Inflammatory macrophage treated with lipopolysaccharide for 1 hour (primary cell): ENCODE data around the gene HTRA1.

Source experiments
- DNase-seq, 2 donors: peaks; one replicate each; pipeline ENCODE4 v3.0.0-alpha.2; 2020 to 2022

The HTRA1 gene

DNA sequence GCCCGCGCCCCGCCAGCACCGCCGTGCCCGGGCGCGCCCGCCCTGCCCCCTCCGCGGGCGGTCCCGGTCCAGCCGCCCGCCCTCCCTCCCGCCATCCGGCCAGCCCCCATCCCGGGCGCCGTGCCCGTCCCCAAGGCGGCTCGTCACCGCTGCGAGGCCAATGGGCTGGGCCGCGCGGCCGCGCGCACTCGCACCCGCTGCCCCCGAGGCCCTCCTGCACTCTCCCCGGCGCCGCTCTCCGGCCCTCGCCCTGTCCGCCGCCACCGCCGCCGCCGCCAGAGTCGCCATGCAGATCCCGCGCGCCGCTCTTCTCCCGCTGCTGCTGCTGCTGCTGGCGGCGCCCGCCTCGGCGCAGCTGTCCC, at the start of gene HTRA1:
Gene HTRA1, plus strand, starts transcription at position 187 of the 362 bp plus-strand sequence. Its CDS starts 100 bp downstream, at position 287.
- no peak for DNase-seq

DNA sequence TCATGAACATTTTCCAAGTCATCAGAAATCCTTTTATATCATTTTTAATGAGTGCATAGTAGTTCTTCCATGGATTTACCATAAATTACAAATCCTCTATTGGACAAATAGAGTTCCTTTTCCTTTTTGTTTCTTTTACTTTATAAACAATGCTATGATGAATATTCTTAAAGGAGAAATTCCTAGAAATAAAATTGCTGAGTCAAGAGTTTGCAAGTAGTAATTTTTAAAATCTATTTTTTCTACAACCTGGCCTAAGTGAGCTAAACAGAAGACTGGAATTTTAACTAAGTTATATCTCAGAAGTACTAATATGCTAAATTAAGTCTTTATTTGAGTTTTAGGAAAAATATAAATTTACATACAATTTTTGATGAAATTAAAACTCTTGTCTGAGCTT, 48.0 kb upstream of the HTRA1 start:
- DNase-seq, result no peak

DNA sequence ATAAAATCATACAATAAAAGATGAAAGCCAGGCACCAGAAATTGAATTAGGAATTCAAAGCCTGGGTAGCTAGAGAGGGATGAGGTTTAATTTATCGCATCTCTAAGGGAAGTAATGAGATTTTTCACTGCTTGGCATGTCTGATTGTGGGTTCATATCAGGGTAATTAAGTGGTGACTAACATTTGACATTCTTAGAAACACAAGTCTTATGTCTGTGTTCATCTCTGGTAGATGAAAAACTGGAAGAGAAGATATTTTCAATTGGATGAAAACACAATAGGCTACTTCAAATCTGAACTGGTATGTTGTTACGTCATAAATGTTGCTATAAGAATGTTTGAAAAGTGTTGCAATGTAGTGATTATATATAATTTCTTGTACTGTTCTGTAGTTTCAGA, 43.7 kb upstream of the HTRA1 start:
- peak in 1 of 2 donors; percentile 7 for DNase-seq

DNA sequence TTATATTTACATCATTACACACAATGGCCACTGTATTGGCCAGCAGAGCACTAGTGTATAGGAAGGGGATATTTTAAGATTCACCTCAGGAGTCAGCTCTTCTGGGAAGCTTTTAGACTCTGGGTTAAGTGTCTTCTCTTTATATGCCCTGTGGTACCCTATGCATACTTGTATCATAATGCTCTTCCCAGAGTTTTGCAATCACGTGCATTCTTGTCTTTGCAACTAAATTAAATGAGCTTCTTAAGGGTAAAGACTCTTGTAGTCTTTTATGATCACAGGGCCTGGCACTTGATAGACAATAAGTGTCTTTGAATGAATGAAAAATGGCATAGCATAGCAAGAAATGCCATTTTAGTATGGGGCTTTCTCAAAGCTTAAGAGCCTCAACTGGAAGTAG, 42.3 kb upstream of the HTRA1 start:
- DNase-seq, result peak; percentile 77 to 83

DNA sequence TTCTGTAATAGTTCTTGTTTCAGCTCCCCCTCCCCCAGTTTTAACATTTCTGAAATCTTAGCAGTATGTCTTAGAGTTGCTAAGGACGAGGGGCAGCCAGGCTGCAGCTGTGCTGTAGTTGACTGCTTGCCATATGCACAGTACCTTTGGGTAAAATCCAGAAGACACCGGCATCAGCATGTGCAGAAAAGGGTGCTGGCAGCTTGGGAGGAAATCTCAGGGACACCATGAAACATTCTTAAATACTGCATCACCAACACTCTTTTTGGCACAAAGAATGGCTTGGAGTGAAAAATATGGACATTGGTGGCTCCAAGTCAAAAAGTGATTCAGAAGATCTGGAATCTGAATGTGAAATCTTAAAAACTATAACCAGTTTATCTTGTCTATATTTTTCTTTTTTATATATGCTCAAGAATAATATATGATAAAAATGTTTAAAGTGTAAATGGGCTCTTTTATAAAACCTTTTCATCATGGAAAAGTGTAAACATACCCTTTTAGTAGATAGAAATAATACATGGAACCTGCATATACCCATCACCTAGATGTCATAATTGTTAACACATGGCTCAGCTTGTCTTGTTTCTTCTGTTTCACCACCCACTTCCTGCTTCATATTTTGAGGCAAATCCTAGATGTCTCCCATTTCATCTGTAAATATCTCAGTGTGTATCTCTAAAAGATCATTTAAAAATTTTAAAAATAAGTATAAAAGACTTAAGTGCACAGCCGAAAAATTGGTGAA, 41.3 kb upstream of the HTRA1 start:
- peak in 1 of 2 donors; percentile 22 for DNase-seq

DNA sequence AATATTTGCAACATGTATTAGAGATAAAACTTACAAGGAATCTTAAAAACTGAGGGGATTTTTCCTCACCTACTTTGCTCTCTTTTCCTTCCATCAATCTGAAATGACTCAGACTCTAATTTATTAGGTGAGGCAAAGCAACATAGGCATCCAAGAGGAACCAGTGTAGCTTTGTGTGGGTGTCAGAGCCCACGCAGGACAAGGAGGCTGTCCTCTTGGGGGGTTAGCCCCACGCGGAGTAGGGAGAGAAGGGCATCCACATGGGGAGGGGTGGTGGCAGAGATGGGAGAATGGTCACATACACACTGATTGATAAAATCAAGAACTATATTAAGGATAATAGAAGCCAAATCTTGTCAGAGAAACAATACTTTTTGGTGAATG, 40.7 kb upstream of the HTRA1 start:
- DNase-seq, result peak in 1 of 2 donors; percentile 23

DNA sequence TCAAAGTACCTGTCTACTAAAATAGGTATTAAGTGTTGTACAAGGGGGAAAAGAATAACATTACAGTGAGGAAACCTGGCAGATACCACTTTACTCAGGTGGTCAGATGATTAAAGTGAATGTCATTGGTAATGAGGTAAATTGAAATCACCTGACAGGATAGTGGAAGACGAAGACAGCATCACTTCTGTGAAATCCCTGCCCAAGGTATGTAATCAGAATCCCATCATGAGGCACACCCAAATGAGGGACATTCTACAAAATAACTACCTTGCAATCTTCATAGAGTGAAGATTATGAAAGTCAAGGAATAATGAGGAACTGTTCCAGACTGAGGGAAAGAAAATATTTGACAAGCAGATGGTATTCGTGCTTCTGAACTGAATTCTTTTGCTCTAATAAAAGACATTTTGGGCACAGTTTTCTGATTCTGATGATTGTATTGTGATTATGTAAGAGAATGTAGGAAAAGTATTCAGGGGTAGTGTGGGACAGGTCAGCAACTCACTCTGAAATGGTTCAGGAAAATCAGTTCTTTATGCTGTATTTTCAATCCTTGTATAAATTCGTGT, 40.2 kb upstream of the HTRA1 start:
- peak; percentile 16 to 44 for DNase-seq

DNA sequence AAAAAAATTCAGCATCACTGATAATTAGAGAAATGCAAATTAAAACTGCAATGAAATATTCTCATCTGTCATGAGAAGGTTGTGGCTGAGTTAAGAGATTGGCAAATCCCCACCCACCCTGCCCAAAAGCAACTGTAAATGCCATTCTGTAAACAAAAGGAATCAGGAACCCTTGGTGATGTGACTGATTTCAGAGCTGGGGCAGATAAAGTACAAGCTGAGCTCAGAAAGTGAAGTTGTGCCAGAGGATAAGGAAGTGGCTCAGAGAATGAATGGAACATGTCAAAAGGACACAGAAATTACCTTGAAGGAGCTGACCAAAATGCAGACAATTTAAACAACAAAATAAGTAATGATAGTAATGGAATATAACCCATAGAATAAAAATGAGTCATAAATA, 39.6 kb upstream of the HTRA1 start:
- DNase-seq, result peak; percentile 73 to 88

DNA sequence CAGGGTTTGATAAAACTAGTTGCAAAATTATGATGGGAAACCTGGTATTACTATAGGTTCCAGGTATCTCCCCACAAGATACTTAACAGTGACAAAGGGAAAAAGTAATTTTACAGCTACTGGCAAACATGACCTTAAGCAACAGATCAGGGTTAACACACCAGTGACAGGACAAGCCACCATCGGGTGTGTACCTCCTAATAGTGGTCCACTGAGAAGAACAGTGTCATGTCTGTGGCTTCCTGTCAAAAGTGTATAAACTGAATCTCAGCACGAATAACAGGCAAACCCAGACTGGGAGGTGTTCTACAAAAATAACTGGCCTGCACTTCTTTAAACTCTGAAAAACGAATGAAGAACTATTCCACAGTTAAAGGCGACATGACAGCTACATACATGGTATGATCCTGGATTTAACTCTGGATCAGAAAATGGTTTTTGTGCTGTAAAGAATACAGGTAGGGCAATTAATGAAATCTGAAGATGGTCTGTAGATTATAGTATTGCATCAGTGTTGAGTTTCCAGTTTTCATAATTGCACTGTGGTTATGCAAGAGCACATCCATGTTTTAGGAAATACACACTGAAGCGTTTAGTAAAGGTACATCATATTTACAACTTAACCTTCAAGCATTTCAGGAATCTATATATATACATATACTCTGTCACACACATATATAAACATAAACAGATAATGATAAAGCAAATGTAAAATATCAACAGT, 38.9 kb upstream of the HTRA1 start:
- peak; percentile 39 to 41 for DNase-seq

DNA sequence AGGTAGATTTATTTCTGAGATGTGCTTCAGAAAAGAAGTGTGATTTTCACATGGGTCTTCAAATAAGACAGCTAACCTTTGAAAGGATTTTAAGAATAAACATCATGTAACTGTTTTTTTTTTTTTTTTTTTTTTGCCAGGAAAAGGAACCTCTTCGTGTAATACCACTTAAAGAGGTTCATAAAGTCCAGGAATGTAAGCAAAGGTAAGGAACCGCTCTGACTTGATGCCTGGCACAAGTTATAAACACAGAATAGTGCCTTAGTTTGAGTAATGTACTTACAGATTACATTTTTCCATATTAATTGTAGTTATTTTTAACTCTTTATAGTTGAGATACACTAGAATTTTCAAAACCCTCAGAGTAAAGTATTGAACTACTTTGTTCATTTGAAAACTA, 37.3 kb upstream of the HTRA1 start:
- no peak for DNase-seq

DNA sequence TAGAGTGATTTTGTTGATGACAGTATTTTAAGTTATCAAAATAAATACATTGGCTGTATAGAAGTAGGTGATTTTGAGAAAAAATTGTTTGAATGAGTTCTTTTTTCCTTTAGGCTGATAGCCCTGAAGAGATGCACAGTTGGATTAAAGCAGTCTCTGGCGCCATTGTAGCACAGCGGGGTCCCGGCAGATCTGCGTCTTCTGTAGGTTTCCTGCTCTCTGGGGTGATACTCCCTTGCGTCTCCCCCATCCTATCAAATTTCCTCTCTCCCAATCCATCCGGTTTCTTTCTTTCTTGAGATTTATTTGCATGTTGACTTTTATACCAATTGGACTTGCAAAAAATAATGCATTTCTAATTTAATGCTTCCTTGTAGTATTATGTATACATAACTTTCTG, 34.5 kb upstream of the HTRA1 start:
- no peak for DNase-seq

DNA sequence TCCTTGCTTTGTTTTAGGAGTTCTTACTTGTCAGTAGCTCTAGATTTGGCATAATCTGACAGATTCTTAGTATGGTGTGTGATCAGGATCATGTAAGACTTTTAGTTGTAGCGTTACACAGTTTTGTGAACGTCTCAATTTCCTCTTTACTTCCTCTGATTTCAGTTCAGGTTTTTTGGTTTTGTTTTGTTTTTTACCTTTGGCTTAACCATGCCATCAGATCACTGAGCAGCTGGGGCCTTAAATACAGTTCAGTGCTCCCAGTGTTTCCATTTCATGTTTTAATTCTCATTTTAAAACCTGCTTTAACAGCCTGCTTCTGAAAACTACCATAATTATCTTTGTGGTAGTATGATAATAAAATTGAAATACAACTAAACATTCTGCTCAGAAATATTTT, 34.1 kb upstream of the HTRA1 start:
- no peak for DNase-seq

DNA sequence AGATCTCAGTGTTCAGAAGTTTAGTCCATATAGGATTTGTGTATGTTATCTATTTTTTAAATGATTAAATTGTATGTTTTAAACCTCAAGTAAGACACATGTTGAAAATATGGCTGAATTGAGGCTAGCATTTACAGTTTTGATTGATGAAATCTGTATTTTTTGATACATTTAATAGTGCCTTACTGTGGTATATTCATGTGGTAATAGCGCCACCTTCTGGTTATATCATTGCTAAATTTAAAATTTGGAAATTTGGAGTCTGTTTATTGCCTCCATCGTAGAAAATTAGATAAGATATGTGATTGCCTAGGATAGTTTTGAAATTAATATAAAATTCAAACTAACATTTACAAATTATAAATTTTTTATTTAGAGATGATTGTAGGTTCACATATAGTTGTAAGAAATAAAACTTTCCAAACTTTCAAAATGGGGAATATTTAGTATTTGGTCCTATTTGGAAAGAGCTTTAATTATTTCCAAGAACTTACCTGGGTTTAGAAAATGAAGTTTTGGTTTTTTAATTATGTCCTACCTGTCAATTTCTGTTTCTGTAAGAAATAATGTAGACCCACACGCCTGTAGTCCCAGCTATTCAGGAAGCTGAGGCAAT, 26.0 kb upstream of the HTRA1 start:
- peak; percentile 31 to 87 for DNase-seq

DNA sequence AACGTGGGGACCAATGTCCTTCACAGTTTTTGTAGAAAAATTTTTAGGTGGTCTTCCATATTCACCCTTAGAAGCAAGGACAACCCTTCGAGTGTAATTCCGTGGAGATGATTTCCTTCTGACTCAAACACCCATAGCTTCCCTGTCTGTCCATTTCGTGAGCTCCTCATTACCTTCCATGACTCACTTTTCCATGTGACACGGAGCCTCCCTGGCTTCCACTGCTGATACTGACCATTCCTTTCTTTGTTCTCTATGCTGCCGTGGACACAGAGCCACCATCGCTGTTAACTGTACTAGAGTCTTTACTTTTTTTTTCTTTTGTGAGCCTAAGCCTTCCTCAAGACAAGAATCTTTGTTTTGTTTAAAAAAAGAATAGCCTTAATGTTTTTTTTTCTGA, 19.4 kb upstream of the HTRA1 start:
- no peak for DNase-seq

DNA sequence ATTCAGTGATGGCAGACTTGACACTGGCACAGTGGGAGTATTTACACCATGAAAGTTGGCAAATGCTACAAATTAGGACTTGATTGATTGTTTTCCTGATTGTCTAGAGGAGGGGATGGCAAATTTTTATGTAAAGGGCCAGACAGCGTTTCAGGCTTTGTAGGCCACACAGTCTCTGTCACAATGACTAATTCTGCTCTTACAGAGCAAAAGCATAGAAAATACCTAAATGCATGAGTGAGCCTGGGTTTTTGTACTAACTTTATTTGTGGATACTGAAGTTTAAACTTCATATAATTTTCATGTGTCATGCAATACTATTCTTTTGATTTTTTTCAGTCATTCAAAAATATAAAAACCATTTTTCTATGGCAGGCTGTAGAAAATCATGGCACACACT, 15.9 kb upstream of the HTRA1 start:
- no peak for DNase-seq

DNA sequence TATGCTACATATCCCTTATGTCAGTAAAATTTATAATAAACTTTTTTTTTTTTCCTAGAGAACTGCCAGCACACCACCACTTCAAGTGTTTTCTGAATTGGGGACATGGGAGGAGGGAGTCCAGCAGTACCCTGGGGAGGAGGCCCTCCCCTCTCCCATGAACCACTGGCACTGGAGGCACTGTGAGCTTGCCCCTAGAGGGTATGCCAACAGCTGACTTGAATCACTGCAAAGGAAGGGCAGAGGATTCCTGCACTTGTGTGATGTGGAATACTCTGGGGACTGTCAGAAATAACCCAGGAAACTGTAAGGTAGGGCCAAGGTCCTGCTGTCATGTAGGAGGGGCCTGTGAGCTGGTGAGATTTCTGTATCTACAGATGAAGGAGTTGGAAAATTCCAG, 15.4 kb upstream of the HTRA1 start:
- DNase-seq, result no peak

DNA sequence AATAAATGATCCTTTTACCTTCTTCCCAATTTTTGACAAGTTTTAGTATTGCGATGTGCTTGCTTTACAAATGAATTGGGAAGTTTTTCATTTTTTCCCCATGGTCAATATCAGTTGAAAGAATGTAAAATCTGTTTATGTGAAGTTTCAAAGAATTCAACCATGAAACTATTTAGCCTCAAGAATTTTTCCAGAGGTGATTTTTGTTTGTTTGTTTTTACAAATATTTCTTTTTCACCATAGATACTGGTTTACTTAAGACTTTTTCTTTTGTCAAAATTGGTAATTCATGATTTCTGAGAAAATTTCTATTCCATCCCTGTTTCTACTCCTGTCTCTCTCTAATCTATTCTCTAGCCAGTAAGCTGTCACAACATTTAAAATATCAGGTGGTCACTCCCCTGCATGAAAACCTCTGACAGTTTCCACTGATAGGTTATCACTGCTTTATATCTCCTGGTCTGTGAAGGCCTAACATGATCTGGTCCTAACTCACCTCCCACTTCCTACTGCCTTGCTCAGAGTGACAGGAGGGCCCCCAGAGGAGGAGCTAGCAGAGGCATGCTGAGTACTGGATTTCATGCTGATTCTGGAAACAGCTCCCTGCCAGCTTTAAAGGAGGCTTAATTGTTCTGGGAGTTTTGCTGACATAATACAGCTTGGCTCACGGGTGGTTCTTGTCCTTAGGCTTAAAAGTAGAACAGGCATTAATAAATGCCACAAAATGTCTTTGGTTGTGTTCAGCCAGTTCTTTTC, 14.5 kb upstream of the HTRA1 start:
- no peak for DNase-seq

DNA sequence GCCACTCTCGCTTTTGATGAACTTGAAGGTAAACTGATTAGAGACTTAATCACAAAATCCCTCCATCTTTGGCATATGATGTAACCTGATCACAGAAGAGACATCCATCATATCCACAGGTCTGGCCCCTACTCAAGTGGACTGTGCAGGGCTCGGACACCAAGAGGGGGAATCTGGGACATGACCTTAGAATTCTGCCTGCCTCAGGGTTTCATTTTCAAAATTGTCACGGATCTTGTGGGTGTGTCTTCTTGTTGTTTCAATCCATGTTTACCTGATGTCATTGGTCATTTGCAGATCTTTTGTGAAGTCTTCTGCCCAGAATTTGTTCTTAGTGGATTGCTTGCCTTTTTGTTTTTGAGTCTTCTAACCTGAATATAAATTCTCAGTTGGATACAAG, 12.8 kb upstream of the HTRA1 start:
- DNase-seq, result no peak

DNA sequence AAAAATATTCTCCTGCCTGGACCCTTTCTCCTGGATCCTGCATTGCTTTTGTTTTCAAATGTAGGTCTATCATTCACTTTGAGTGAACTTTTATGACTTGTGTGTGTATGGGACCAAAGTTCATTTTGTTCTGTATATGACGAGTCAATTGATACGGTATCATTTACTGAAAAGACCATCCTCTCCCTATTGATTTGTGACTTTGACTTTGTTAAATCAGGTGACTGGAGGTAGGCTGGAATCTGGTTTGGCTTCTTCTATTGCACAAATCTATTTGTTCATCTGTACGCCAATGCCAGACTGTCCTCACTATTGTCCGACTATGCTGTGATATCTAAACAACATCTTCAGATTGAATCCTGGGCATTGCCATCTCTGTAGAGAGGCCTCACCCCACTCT, 12.2 kb upstream of the HTRA1 start:
- DNase-seq, result no peak

DNA sequence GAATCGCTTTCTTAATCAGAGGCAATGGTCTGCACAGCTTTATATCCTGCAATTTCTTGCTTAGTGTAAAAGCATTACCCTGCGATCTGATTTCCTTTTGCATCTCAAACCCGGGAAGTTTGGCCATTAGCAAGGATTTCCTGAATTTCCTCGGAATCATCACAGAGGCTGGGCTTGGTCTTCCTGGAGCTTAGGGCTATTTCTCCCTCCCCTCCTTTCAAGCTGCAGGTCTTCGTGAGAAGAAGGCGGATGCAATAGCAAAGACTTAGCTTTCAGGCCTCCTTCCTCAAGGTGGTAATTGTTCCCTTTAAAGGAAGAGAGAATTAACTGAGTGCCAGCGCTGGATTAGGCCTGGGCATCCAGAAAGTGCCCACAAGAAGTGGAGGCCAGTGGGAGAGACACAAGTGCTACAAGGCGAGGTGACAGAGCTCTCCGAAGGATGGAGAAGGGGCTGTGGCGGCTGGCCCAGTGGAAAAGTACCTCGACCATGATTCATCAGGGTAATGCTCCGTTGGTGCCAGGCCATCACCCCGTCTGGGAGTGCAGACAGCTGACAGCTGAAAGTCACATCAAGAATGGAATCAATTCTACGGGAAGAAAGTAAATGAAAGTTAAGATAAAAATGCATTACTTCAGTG, 10.9 kb upstream of the HTRA1 start:
- DNase-seq, result no peak

DNA sequence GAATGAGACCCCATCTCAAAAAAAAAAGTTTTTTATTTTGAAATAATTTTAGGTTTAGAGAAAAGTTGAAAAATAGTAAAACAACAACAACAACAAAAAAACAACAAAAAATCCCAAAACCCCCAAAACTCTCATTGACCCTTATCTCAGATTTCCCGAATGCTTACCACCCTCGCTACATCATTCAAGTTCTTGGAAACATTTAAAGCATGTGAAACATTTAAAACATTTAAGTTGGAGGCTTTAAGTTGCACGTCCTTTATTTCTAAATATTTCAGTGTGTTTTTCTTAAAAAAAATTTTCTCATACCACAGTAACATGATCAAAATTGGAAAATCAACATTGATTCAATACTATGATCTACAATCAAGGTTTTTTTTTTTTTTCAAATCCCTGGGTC, 7.3 kb upstream of the HTRA1 start:
- DNase-seq, result no peak

DNA sequence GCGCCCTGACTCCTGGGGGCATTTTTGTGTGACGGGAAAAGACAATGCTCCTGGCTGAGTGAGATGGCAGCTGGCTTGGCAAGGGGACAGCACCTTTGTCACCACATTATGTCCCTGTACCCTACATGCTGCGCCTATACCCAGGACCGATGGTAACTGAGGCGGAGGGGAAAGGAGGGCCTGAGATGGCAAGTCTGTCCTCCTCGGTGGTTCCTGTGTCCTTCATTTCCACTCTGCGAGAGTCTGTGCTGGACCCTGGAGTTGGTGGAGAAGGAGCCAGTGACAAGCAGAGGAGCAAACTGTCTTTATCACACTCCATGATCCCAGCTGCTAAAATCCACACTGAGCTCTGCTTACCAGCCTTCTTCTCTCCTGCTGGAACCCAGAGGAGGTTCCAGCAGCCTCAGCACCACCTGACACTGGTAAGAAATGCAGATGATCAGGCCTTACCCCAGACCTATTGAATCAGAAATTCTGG, 6.7 kb upstream of the HTRA1 start, which contains the start of gene ARMS2:
Gene ARMS2, plus strand, starts transcription at position 51 of the 478 bp plus-strand sequence. Its CDS starts 75 bp downstream, at position 126.
- no peak for DNase-seq
